Measurements from ENCODE around the gene PRM2.
"Not testable (repeated sequence)": the region's sequence is repeated elsewhere in the genome, so short reads cannot be mapped to it uniquely, and the experiment has no call there.

The PRM2 gene

GRCh38 chr16:11307639-11308492, 31.6 kb upstream of the PRM2 start:
- no peak for DNase-seq

- DNase-seq, result no peak
Measured at GRCh38 chr16:11306997-11307638, 30.8 kb upstream of the PRM2 start.

- DNase-seq, result no peak
Measured at GRCh38 chr16:11306381-11306780, 30.1 kb upstream of the PRM2 start.

- peak; percentile 53 for DNase-seq
Measured at GRCh38 chr16:11303405-11304138, 27.3 kb upstream of the PRM2 start.

- peak; percentile 21 for DNase-seq
Measured at GRCh38 chr16:11302977-11303376, 26.7 kb upstream of the PRM2 start.

GRCh38 chr16:11301645-11302501, 25.6 kb upstream of the PRM2 start:
- DNase-seq, result no peak

- DNase-seq, result no peak
Measured at GRCh38 chr16:11300560-11300892, 24.2 kb upstream of the PRM2 start.

- no peak for DNase-seq
Measured at GRCh38 chr16:11299865-11300559, 23.7 kb upstream of the PRM2 start.

GRCh38 chr16:11298950-11299547, 22.8 kb upstream of the PRM2 start:
- DNase-seq, result not testable (repeated sequence)

GRCh38 chr16:11298143-11298900, 22.0 kb upstream of the PRM2 start:
- DNase-seq, result no peak

GRCh38 chr16:11297492-11298142, 21.3 kb upstream of the PRM2 start:
- peak; percentile 47 for DNase-seq

GRCh38 chr16:11296706-11297491, 20.6 kb upstream of the PRM2 start:
- no peak for DNase-seq

GRCh38 chr16:11296351-11296705, 20.0 kb upstream of the PRM2 start:
- no peak for DNase-seq

GRCh38 chr16:11295672-11296071, 19.4 kb upstream of the PRM2 start:
- DNase-seq, result no peak

- no peak for DNase-seq
Measured at GRCh38 chr16:11292076-11292748, 15.9 kb upstream of the PRM2 start.

GRCh38 chr16:11291091-11291703, 14.9 kb upstream of the PRM2 start:
- no peak for DNase-seq

- no peak for DNase-seq
Measured at GRCh38 chr16:11290102-11290893, 14.0 kb upstream of the PRM2 start.

- DNase-seq, result not testable (repeated sequence)
Measured at GRCh38 chr16:11289696-11290095, 13.4 kb upstream of the PRM2 start.
